Calu3 (cell line): ENCODE measurements around the gene MINAR2. TPM values are rescaled to one million over a fixed set of nuclear protein-coding genes. Genes with fewer than 3 reads are reported as not detected.

Source experiments
- Bru-seq: library from RNA; stranded (reverse); fragments of 400-500 nt; gene quantifications from one replicate; lab custom pipeline; 2021; lab: Mats Ljungman, UMichigan
- BruChase-seq, 2 experiments: library from RNA; stranded (reverse); fragments of 400-500 nt; gene quantifications; one replicate each; lab custom pipeline; 2021; lab: Mats Ljungman, UMichigan
- BruUV-seq: library from RNA; stranded (reverse); fragments of 400-500 nt; replicated peaks from 2 replicates; lab custom pipeline; 2021; lab: Mats Ljungman, UMichigan
- CTCF ChIA-PET: fragments of 300-600 bp; sonication (Branson Sonifier 250); formaldehyde crosslinking; loops from one replicate; lab custom pipeline; 2022; ENCODE audit warnings: antibody characterized with exemption; lab: Charles Lee
- DNase-seq: peaks from one replicate; pipeline ENCODE4 v3.0.0; 2022
- H3K27ac Mint-ChIP-seq: one replicate; pipeline ENCODE4 v1.8.0; 2022; ENCODE audit warnings: mixed read lengths; ENCODE audit not compliant: unreplicated experiment
- H3K27me3 Mint-ChIP-seq: one replicate; pipeline ENCODE4 v1.8.0; 2022; ENCODE audit warnings: mixed read lengths; ENCODE audit not compliant: unreplicated experiment
- H3K36me3 Mint-ChIP-seq: one replicate; pipeline ENCODE4 v1.8.0; 2022; ENCODE audit warnings: mild to moderate bottlenecking, moderate library complexity, mixed read lengths; ENCODE audit not compliant: insufficient read depth, unreplicated experiment
- H3K4me1 Mint-ChIP-seq: one replicate; pipeline ENCODE4 v1.8.0; 2022; ENCODE audit warnings: mild to moderate bottlenecking, low read depth, mixed read lengths; ENCODE audit not compliant: unreplicated experiment
- H3K4me3 Mint-ChIP-seq: one replicate; pipeline ENCODE4 v1.8.0; 2022; ENCODE audit warnings: mild to moderate bottlenecking, low read depth, moderate library complexity, mixed read lengths; ENCODE audit not compliant: unreplicated experiment
- H3K9me3 Mint-ChIP-seq: one replicate; pipeline ENCODE4 v1.8.0; 2022; ENCODE audit warnings: low read depth, mixed read lengths; ENCODE audit not compliant: unreplicated experiment
- intact Hi-C: fragments of 100-400 bp; cut with micrococcal nuclease; formaldehyde crosslinking; loops from one replicate; pipeline ENCODE4 v1.10.0; 2022; ENCODE audit not compliant: unreplicated experiment
- long read RNA-seq: library from polyadenylated mRNA; stranded (forward); transcript quantifications from one replicate; pipeline ENCODE4 v2.0.0, GENCODE V29; 2022
- total RNA-seq: library from RNA; stranded (reverse); gene quantifications from 2 replicates; pipeline ENCODE4 v1.2.3, GENCODE V29; 2022
- TF ChIP-seq, protein P1 (sequence below): fragments of 200-600 bp; IDR thresholded peaks from one replicate; pipeline ENCODE4 v1.8.0; 2022; ENCODE audit warnings: antibody characterized with exemption; ENCODE audit not compliant: unreplicated experiment

The MINAR2 gene, protein sequence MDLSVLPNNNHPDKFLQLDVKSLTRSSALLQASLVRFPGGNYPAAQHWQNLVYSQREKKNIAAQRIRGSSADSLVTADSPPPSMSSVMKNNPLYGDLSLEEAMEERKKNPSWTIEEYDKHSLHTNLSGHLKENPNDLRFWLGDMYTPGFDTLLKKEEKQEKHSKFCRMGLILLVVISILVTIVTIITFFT
- total RNA-seq, result not detected in 2 replicates
- Bru-seq, nascent RNA, result not detected
- BruChase-seq, experiment 1, labeled RNA remaining after a 6-hour chase, result percentile 11 among the genes with signal in this experiment
- BruChase-seq, experiment 2, labeled RNA remaining after a 2-hour chase, result not detected
- long read RNA-seq, result 0 reads

DNA sequence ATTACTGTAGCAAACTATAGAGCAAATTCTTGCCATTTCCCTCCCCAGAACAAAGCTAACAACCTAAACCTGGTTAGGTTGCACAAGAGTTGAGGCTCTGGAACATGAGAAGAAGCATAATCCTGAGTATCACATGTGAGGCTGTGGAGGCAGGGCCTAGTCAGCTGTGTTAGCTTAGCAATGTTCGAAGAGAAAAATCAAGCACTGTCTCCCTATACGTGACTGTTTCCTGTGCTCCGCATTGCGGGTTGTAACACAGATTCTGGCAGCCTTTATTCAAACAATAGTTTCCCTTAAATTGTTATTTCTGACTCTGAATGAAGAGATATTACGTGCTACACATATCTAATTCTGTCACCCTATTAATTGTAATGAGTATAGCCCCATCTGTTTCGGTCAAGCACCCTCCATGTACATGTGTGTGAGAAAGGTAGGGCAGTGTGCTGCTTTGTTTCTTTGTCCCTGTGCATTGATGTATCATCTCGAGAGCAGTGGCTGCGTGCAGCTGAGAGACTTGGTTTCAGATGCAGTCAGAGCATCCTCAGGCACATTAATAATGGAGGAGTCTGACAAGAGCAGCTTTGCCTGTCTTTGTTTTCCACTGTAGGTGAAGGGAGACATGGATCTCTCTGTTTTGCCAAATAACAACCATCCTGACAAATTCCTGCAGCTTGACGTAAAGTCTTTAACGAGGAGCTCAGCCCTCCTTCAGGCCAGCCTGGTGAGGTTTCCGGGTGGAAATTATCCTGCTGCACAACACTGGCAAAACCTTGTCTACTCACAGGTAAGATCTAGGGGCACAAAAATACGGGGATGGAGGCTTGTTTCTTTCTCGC lies at the start of gene MINAR2:
Gene MINAR2, plus strand, starts transcription at position 523 of the 836 bp plus-strand sequence. Its CDS starts 97 bp downstream, at position 620.
- no peaks in the 10 kb centered on the region for H3K27me3 Mint-ChIP-seq
- BruUV-seq, result no TSS peak
- no peak within 1 kb of the TSS for H3K27ac Mint-ChIP-seq
- no peaks in the 10 kb centered on the region for H3K4me1 Mint-ChIP-seq
- H3K9me3 Mint-ChIP-seq, result no peaks in the 10 kb centered on the region
- TF ChIP-seq, protein P1, sequence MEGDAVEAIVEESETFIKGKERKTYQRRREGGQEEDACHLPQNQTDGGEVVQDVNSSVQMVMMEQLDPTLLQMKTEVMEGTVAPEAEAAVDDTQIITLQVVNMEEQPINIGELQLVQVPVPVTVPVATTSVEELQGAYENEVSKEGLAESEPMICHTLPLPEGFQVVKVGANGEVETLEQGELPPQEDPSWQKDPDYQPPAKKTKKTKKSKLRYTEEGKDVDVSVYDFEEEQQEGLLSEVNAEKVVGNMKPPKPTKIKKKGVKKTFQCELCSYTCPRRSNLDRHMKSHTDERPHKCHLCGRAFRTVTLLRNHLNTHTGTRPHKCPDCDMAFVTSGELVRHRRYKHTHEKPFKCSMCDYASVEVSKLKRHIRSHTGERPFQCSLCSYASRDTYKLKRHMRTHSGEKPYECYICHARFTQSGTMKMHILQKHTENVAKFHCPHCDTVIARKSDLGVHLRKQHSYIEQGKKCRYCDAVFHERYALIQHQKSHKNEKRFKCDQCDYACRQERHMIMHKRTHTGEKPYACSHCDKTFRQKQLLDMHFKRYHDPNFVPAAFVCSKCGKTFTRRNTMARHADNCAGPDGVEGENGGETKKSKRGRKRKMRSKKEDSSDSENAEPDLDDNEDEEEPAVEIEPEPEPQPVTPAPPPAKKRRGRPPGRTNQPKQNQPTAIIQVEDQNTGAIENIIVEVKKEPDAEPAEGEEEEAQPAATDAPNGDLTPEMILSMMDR, result no peak
- no peak within 1 kb of the TSS for H3K4me3 Mint-ChIP-seq
- CTCF ChIA-PET, result no interaction called here
- no peak for DNase-seq
- H3K36me3 Mint-ChIP-seq, result no peaks in the 10 kb centered on the region
- intact Hi-C loops, result no loop called here

GRCh38 chr5:129698661-129699060 lies 49.2 kb upstream of the MINAR2 start:
- H3K36me3 Mint-ChIP-seq, result no peaks in the 10 kb centered on the region
- no peaks in the 10 kb centered on the region for H3K27me3 Mint-ChIP-seq
- CTCF ChIA-PET, result no interaction called here
- no peak for DNase-seq
- no TSS peak for BruUV-seq
- intact Hi-C loops, result no loop called here
- no peaks in the 10 kb centered on the region for H3K9me3 Mint-ChIP-seq
- no peak overlapping the region for H3K27ac Mint-ChIP-seq
- TF ChIP-seq, protein P1, result no peak
- no peak overlapping the region for H3K4me3 Mint-ChIP-seq
- H3K4me1 Mint-ChIP-seq, result no peaks in the 10 kb centered on the region

DNA sequence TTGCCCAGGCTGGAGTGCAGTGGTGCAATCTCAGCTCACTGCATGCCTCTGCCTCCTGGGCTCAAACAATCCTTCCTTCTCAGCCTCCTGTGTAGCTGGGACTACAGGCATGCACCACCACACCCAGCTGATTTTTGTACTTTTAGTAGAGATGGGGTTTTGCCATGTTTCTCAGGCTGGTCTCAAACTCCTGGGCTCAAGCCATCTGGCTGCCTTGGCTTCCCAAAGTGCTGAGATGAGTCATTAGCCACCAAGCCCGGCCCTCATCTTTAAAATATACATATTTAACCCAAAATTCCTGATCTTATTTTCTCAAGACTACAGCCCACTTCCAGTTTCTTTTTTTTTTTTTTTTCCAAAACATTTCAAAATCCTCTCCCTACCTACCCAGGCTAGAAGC lies 31.7 kb upstream of the MINAR2 start:
- Mint-ChIP-seq H3K27me3 (no peaks in the 10 kb centered on the region), H3K4me3 (no peak overlapping the region), H3K36me3 (no peaks in the 10 kb centered on the region), H3K9me3 (no peaks in the 10 kb centered on the region), H3K27ac (no peak overlapping the region), H3K4me1 (peaks cover 6% of the 10 kb centered on the region)
- no peak for DNase-seq
- CTCF ChIA-PET, result interaction anchor here (1.2 kb wide), 1 partner anchor 22 kb away, joined by 3 read pairs; no protein-coding TSS in a partner anchor
- TF ChIP-seq, protein P1, result no peak
- no TSS peak for BruUV-seq
- intact Hi-C loops, result no loop called here

- no peak overlapping the region for H3K4me3 Mint-ChIP-seq
- intact Hi-C loops, result no loop called here
- DNase-seq, result no peak
- peaks cover 6% of the 10 kb centered on the region for H3K4me1 Mint-ChIP-seq
- TF ChIP-seq, protein P1, result no peak
- H3K9me3 Mint-ChIP-seq, result no peaks in the 10 kb centered on the region
- H3K36me3 Mint-ChIP-seq, result no peaks in the 10 kb centered on the region
- CTCF ChIA-PET, result interaction anchor here (1.2 kb wide), 1 partner anchor 23 kb away, joined by 3 read pairs; no protein-coding TSS in a partner anchor
- no TSS peak for BruUV-seq
- H3K27ac Mint-ChIP-seq, result no peak overlapping the region
- H3K27me3 Mint-ChIP-seq, result no peaks in the 10 kb centered on the region
These were observed 31.2 kb upstream of the MINAR2 start for GRCh38 chr5:129716651-129717050.
